GM12878 (cell line): ENCODE data around the gene NFIX. TPM values are rescaled to one million over a fixed set of nuclear protein-coding genes. Genes with fewer than 3 reads are reported as not detected.
A peak's percentile ranks its signal among the peaks of the same experiment; 100 is the strongest.

Experiments used
- CBX3 ChIP-seq: fragments of 200-600 bp; sonication (generic); IDR thresholded peaks from 2 replicates; pipeline ENCODE4 v1.6.1; 2016; ENCODE audit warnings: low read depth, borderline replicate concordance
- CHD4 ChIP-seq: fragments of 200-600 bp; sonication (generic); IDR thresholded peaks from 2 replicates; pipeline ENCODE4 v1.6.1; 2016; ENCODE audit warnings: mild to moderate bottlenecking
- HDAC6 ChIP-seq: fragments of 200-600 bp; sonication (generic); IDR thresholded peaks from one replicate; pipeline ENCODE4 v1.8.0; 2017; ENCODE audit warnings: antibody characterized with exemption; ENCODE audit not compliant: unreplicated experiment
- LARP7 ChIP-seq: fragments of 450-650 bp; IDR thresholded peaks from 2 replicates; pipeline ENCODE4 v1.6.1; 2017; ENCODE audit warnings: mild to moderate bottlenecking
- POLR2AphosphoS2 ChIP-seq: IDR thresholded peaks from 2 replicates; pipeline ENCODE4 v1.6.1; 2011; ENCODE audit warnings: low read depth, mild to moderate bottlenecking, low read length, improper control_type of control experiment, moderate library complexity
- RAD21 ChIP-seq: IDR thresholded peaks from 2 replicates; pipeline ENCODE4 v1.6.1; 2011; ENCODE audit warnings: mild to moderate bottlenecking, low read depth, low read length, moderate library complexity; ENCODE audit not compliant: insufficient read depth
- RUNX3 ChIP-seq: IDR thresholded peaks from 2 replicates; pipeline ENCODE4 v1.6.1; 2012; ENCODE audit warnings: low read length, inconsistent platforms
- SMARCA5 ChIP-seq: fragments of 450-650 bp; IDR thresholded peaks from 2 replicates; pipeline ENCODE4 v1.6.1; 2017; ENCODE audit warnings: mild to moderate bottlenecking
- TAF1 ChIP-seq: IDR thresholded peaks from 2 replicates; pipeline ENCODE4 v1.6.1; 2011; ENCODE audit warnings: mild to moderate bottlenecking, low read depth, low read length, borderline replicate concordance
- TARDBP ChIP-seq: IDR thresholded peaks from 2 replicates; pipeline ENCODE4 v1.6.1; 2016; ENCODE audit warnings: borderline replicate concordance
- TCF12 ChIP-seq: IDR thresholded peaks from 2 replicates; pipeline ENCODE4 v1.6.1; 2011; ENCODE audit warnings: low read depth, mild to moderate bottlenecking, low read length
- ZBTB40 ChIP-seq: fragments of 450-650 bp; IDR thresholded peaks from 2 replicates; pipeline ENCODE4 v1.6.1; 2016; ENCODE audit warnings: mild to moderate bottlenecking, moderate library complexity, borderline replicate concordance
- ZNF274 ChIP-seq: IDR thresholded peaks from one replicate; pipeline ENCODE4 v1.8.0; 2011; ENCODE audit not compliant: insufficient read length, insufficient read depth
- polyA plus RNA-seq, 11 experiments: library from polyadenylated mRNA; depleted of rRNA in 4 of 11; unstranded in 6 of 11; stranded (reverse) in 5 of 11; fragments of >200 nt; fragmentation: Nextera tagmentation in 4 of 11; fragmentation: Illumina TruSeq in 1 of 11; extraction: Ambion mirVana in 4 of 11; extraction: Trizol in 1 of 11; gene quantifications; 1 replicate in 1 of 11; 2 replicates in 10 of 11; pipeline versions ENCODE4 v1.2.1 to v1.2.3, GENCODE V29; 2011 to 2016; ENCODE audit warnings: inconsistent platforms in 2 of 11, missing spikeins in 2 of 11, low read depth in 1 of 11
- total RNA-seq, 4 experiments: library from RNA; depleted of rRNA in 3 of 4; stranded (reverse); fragments of >200 nt in 3 of 4; fragmentation: Illumina TruSeq in 1 of 4; extraction: Trizol in 1 of 4; gene quantifications; 2 replicates each; pipeline versions ENCODE4 v1.2.1 to v1.2.3, GENCODE V29; 2013 to 2021
- TF ChIP-seq, protein P1 (sequence below): fragments of 150-350 bp; IDR thresholded peaks from 2 replicates; pipeline ENCODE4 v1.6.1; 2016; ENCODE audit warnings: low read depth, low read length
- TF ChIP-seq, protein P2 (sequence below), 3 experiments: IDR thresholded peaks in 2 of 3; conservative IDR thresholded peaks in 1 of 3; 2 replicates each; pipeline ENCODE4 v1.5.1; 2011; ENCODE audit warnings: low read depth in 3 of 3, low read length in 3 of 3, mild to moderate bottlenecking in 3 of 3, control low read depth in 2 of 3, moderate library complexity in 2 of 3, inconsistent platforms in 1 of 3, mixed read lengths in 1 of 3; ENCODE audit not compliant: control insufficient read depth in 2 of 3, insufficient read depth in 1 of 3; ENCODE audit errors: extremely low read depth in 1 of 3
- TF ChIP-seq, protein P3 (sequence below): IDR thresholded peaks from 2 replicates; pipeline ENCODE4 v1.6.1; 2011; ENCODE audit warnings: mild to moderate bottlenecking, low read depth, low read length, moderate library complexity; ENCODE audit not compliant: insufficient replicate concordance

Gene NFIX
- total and polyA plus RNA-seq, 10 of the 15 experiments (the other 5 are each of a cell fraction or from before 2014, with no cell fraction given): 0.02 to 2.2 (median 0.28) TPM

DNA sequence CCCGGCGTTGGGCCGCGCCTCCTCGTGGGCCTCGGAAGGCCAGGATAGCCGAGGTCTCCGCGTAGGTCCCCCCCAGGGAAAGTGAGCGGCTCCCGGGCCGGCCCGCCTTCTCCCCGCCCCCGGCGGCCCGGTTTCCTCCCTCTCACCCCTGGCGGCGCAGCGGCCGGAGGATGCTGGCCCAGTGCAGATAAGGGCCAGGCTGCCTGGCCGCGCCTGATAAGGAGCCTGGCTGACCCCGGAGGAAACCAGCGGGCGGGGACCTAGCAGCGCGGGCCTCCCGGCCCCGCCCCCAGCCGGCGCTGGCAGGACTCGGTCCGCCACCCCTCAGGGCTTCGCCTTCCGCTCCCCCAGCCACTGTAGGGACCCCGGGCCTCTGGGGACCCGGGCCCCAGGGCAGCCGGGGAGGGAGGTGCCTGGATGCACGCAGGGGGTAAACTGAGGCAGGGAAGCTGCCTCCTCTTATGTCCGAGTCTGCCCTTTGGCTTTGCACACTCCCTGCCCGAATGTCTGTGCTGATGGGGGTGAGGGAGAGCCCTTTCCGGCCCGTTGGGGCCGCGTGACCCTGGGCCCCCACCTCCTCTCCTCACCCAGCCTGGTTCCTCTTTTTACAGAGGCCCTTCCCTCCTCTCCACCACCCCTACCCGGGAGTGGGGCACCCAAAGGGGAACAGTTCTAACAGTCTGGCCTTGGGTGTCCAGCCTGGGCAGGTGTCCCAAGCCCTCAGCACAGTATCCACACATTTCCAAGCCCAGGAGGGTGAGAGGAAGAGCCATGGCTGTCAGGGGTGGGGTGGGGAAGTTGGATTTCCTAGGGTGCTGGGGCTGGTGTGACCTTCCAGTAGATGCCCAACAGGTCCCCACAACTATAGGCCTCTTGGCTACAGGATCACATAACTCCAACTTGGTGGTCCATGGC lies 107.6 kb downstream of the NFIX start, which contains the start of gene LYL1 (continued):
- no peak for TF ChIP-seq CBX3
- 0 out of 2 replicates have a peak, but pooled peaks have one; percentile 24 for TF ChIP-seq CHD4
- no peak for TF ChIP-seq RUNX3
- TF ChIP-seq, protein P1, sequence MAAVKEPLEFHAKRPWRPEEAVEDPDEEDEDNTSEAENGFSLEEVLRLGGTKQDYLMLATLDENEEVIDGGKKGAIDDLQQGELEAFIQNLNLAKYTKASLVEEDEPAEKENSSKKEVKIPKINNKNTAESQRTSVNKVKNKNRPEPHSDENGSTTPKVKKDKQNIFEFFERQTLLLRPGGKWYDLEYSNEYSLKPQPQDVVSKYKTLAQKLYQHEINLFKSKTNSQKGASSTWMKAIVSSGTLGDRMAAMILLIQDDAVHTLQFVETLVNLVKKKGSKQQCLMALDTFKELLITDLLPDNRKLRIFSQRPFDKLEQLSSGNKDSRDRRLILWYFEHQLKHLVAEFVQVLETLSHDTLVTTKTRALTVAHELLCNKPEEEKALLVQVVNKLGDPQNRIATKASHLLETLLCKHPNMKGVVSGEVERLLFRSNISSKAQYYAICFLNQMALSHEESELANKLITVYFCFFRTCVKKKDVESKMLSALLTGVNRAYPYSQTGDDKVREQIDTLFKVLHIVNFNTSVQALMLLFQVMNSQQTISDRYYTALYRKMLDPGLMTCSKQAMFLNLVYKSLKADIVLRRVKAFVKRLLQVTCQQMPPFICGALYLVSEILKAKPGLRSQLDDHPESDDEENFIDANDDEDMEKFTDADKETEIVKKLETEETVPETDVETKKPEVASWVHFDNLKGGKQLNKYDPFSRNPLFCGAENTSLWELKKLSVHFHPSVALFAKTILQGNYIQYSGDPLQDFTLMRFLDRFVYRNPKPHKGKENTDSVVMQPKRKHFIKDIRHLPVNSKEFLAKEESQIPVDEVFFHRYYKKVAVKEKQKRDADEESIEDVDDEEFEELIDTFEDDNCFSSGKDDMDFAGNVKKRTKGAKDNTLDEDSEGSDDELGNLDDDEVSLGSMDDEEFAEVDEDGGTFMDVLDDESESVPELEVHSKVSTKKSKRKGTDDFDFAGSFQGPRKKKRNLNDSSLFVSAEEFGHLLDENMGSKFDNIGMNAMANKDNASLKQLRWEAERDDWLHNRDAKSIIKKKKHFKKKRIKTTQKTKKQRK: no peak
- TF ChIP-seq ZBTB40: peak; percentile 34; the same call in 1 of the 2 replicates
- TF ChIP-seq TCF12: no peak
- TF ChIP-seq, protein P2, sequence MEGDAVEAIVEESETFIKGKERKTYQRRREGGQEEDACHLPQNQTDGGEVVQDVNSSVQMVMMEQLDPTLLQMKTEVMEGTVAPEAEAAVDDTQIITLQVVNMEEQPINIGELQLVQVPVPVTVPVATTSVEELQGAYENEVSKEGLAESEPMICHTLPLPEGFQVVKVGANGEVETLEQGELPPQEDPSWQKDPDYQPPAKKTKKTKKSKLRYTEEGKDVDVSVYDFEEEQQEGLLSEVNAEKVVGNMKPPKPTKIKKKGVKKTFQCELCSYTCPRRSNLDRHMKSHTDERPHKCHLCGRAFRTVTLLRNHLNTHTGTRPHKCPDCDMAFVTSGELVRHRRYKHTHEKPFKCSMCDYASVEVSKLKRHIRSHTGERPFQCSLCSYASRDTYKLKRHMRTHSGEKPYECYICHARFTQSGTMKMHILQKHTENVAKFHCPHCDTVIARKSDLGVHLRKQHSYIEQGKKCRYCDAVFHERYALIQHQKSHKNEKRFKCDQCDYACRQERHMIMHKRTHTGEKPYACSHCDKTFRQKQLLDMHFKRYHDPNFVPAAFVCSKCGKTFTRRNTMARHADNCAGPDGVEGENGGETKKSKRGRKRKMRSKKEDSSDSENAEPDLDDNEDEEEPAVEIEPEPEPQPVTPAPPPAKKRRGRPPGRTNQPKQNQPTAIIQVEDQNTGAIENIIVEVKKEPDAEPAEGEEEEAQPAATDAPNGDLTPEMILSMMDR (IDR thresholded peaks at IDR 0.05 in 2 of 3, conservative IDR thresholded peaks at IDR 0.05 in 1 of 3; ENCODE audit: control insufficient read depth in 2 of 3, extremely low read depth in 1 of 3, insufficient read depth in 1 of 3, low read depth in 3 of 3, low read length in 3 of 3): no peak
- peak; percentile 79 for TF ChIP-seq LARP7
- peak; percentile 51; the same call in 1 of the 2 replicates for TF ChIP-seq SMARCA5
- TF ChIP-seq POLR2AphosphoS2: no peak
- no peak for TF ChIP-seq ZNF274
- no peak for TF ChIP-seq HDAC6
- TF ChIP-seq TARDBP: no peak
- TF ChIP-seq TAF1: no peak
- TF ChIP-seq RAD21: no peak
- TF ChIP-seq, protein P3, sequence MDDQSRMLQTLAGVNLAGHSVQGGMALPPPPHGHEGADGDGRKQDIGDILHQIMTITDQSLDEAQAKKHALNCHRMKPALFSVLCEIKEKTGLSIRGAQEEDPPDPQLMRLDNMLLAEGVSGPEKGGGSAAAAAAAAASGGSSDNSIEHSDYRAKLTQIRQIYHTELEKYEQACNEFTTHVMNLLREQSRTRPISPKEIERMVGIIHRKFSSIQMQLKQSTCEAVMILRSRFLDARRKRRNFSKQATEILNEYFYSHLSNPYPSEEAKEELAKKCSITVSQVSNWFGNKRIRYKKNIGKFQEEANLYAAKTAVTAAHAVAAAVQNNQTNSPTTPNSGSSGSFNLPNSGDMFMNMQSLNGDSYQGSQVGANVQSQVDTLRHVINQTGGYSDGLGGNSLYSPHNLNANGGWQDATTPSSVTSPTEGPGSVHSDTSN: no peak
